ENCODE results near the gene ARHGAP10. TPM values are rescaled to one million over a fixed set of nuclear protein-coding genes. Genes with fewer than 3 reads are reported as not detected.

Gene ARHGAP10
- total and polyA plus RNA-seq, 2 donors from 2014 or later: 13.4 to 20.3 TPM

- peak overlapping the region in 1 of 2 donors; percentile 72 for H3K27ac ChIP-seq (ENCODE audit: low read depth in 2 of 2, low read length in 2 of 2)
- H3K4me1 ChIP-seq (ENCODE audit: control insufficient read depth in 2 of 3, insufficient read depth in 2 of 3, low read depth in 1 of 3, low read length in 3 of 3): peaks cover 0 to 6% (median 0%) of the 10 kb centered on the region in 3 donors
- no peak for FAIRE-seq
- no peaks in the 10 kb centered on the region for H3K9me3 ChIP-seq (ENCODE audit: control insufficient read depth in 2 of 3, insufficient read depth in 1 of 3, low read length in 3 of 3)
- no peaks in the 10 kb centered on the region for H3K36me3 ChIP-seq (ENCODE audit: control insufficient read depth in 2 of 3, insufficient read depth in 3 of 3, low read length in 3 of 3)
- intact Hi-C loops (cut with DNase I): no loop called here
- TF ChIP-seq CTCF (IDR thresholded peaks at IDR 0.05; ENCODE audit: borderline replicate concordance, extremely low read depth, insufficient read depth): no peak
- no peaks in the 10 kb centered on the region for H3K27me3 ChIP-seq (ENCODE audit: control insufficient read depth, insufficient read depth, low read length)
- no peak overlapping the region for H3K9ac ChIP-seq (ENCODE audit: low read length in 3 of 3)
- H3K4me3 ChIP-seq (ENCODE audit: low read length in 3 of 3): no peak overlapping the region
- no peak for DNase-seq
These were observed 97.7 kb downstream of the ARHGAP10 start for GRCh38 chr4:147829401-147830101.

GRCh38 chr4:147830102-147830463 lies 98.2 kb downstream of the ARHGAP10 start:
- intact Hi-C loops (cut with DNase I): no loop called here
- no peak for FAIRE-seq
- Histone ChIP-seq H3K27ac (ENCODE audit: low read depth in 2 of 2, low read length in 2 of 2) (no peak overlapping the region), H3K9me3 (ENCODE audit: control insufficient read depth in 2 of 3, insufficient read depth in 1 of 3, low read length in 3 of 3) (no peaks in the 10 kb centered on the region), H3K9ac (ENCODE audit: low read length in 3 of 3) (no peak overlapping the region), H3K4me1 (ENCODE audit: control insufficient read depth in 2 of 3, insufficient read depth in 2 of 3, low read depth in 1 of 3, low read length in 3 of 3) (peaks cover 0 to 6% (median 0%) of the 10 kb centered on the region in 3 donors), H3K36me3 (ENCODE audit: control insufficient read depth in 2 of 3, insufficient read depth in 3 of 3, low read length in 3 of 3) (no peaks in the 10 kb centered on the region), H3K4me3 (ENCODE audit: low read length in 3 of 3) (no peak overlapping the region), H3K27me3 (ENCODE audit: control insufficient read depth, insufficient read depth, low read length) (no peaks in the 10 kb centered on the region)
- DNase-seq: no peak
- no peak for TF ChIP-seq CTCF (IDR thresholded peaks at IDR 0.05; ENCODE audit: borderline replicate concordance, extremely low read depth, insufficient read depth)

- Histone ChIP-seq H3K27me3 (ENCODE audit: control insufficient read depth, insufficient read depth, low read length) (no peaks in the 10 kb centered on the region), H3K36me3 (ENCODE audit: control insufficient read depth in 2 of 3, insufficient read depth in 3 of 3, low read length in 3 of 3) (no peaks in the 10 kb centered on the region), H3K9ac (ENCODE audit: low read length in 3 of 3) (no peak overlapping the region), H3K27ac (ENCODE audit: low read depth in 2 of 2, low read length in 2 of 2) (no peak overlapping the region), H3K9me3 (ENCODE audit: control insufficient read depth in 2 of 3, insufficient read depth in 1 of 3, low read length in 3 of 3) (no peaks in the 10 kb centered on the region), H3K4me1 (ENCODE audit: control insufficient read depth in 2 of 3, insufficient read depth in 2 of 3, low read depth in 1 of 3, low read length in 3 of 3) (peaks cover 0 to 6% (median 0%) of the 10 kb centered on the region in 3 donors), H3K4me3 (ENCODE audit: low read length in 3 of 3) (no peak overlapping the region)
- intact Hi-C loops (cut with DNase I): no loop called here
- no peak for DNase-seq
- no peak for FAIRE-seq
- TF ChIP-seq CTCF (IDR thresholded peaks at IDR 0.05; ENCODE audit: borderline replicate concordance, extremely low read depth, insufficient read depth): no peak
These were observed 99.1 kb downstream of the ARHGAP10 start for GRCh38 chr4:147830987-147831386.

Measured in kidney (tissue), 14 donors.